GM12878 (cell line): Measurements from ENCODE around the gene NFKBIA. TPM values are rescaled to one million over a fixed set of nuclear protein-coding genes. Genes with fewer than 3 reads are reported as not detected.

Experiments used
- ATF2 ChIP-seq: IDR thresholded peaks from 2 replicates; pipeline ENCODE4 v1.6.1; 2012; ENCODE audit warnings: low read length, inconsistent platforms
- CBX3 ChIP-seq: fragments of 200-600 bp; sonication (generic); IDR thresholded peaks from 2 replicates; pipeline ENCODE4 v1.6.1; 2016; ENCODE audit warnings: low read depth, borderline replicate concordance
- CEBPZ ChIP-seq: fragments of 150-350 bp; IDR thresholded peaks from 2 replicates; pipeline ENCODE4 v1.6.1; 2016; ENCODE audit warnings: low read depth, low read length
- CUX1 ChIP-seq: IDR thresholded peaks from 2 replicates; pipeline ENCODE4 v1.6.1; 2012; ENCODE audit warnings: improper control_type of control experiment, low read depth, low read length; ENCODE audit not compliant: insufficient replicate concordance
- ETV6 ChIP-seq, 2 experiments: fragments of 450-650 bp in 1 of 2; IDR thresholded peaks in 1 of 2; conservative IDR thresholded peaks in 1 of 2; 2 replicates each; pipeline ENCODE4 v1.6.1; 2014; ENCODE audit warnings: antibody characterized with exemption in 1 of 2, borderline replicate concordance in 1 of 2, low read depth in 1 of 2, mild to moderate bottlenecking in 1 of 2, moderate library complexity in 1 of 2
- HDAC6 ChIP-seq: fragments of 200-600 bp; sonication (generic); IDR thresholded peaks from one replicate; pipeline ENCODE4 v1.8.0; 2017; ENCODE audit warnings: antibody characterized with exemption; ENCODE audit not compliant: unreplicated experiment
- HDGF ChIP-seq: fragments of 450-650 bp; IDR thresholded peaks from 2 replicates; pipeline ENCODE4 v1.6.1; 2016; ENCODE audit warnings: antibody characterized with exemption
- MYB ChIP-seq: fragments of 150-350 bp; IDR thresholded peaks from 2 replicates; pipeline ENCODE4 v1.6.1; 2014; ENCODE audit warnings: mild to moderate bottlenecking, low read depth, low read length, borderline replicate concordance
- NFIC ChIP-seq: IDR thresholded peaks from 2 replicates; pipeline ENCODE4 v1.6.1; 2012; ENCODE audit warnings: low read depth, mild to moderate bottlenecking, inconsistent platforms, low read length, moderate library complexity
- POLR2A ChIP-seq: IDR thresholded peaks from 2 replicates; pipeline ENCODE4 v1.6.1; 2011; ENCODE audit warnings: low read depth, mild to moderate bottlenecking, low read length
- RB1 ChIP-seq: fragments of 450-650 bp; formaldehyde crosslinking; IDR thresholded peaks from 2 replicates; pipeline ENCODE4 v1.6.1; 2017; ENCODE audit warnings: mild to moderate bottlenecking, borderline replicate concordance
- RBBP5 ChIP-seq: fragments of 200-600 bp; sonication (generic); conservative IDR thresholded peaks from 2 replicates; pipeline ENCODE4 v1.6.1; 2016
- RELB ChIP-seq: fragments of 450-650 bp; IDR thresholded peaks from 2 replicates; pipeline ENCODE4 v1.6.1; 2017; ENCODE audit warnings: low read depth, mild to moderate bottlenecking, moderate library complexity
- SMAD5 ChIP-seq: IDR thresholded peaks from 2 replicates; pipeline ENCODE4 v1.6.1; 2016; ENCODE audit warnings: antibody characterized with exemption, low read depth
- SMC3 ChIP-seq: IDR thresholded peaks from 2 replicates; pipeline ENCODE4 v1.6.1; 2011; ENCODE audit warnings: low read length, improper control_type of control experiment, borderline replicate concordance
- polyA plus RNA-seq, 11 experiments: library from polyadenylated mRNA; depleted of rRNA in 4 of 11; unstranded in 6 of 11; stranded (reverse) in 5 of 11; fragments of >200 nt; fragmentation: Nextera tagmentation in 4 of 11; fragmentation: Illumina TruSeq in 1 of 11; extraction: Ambion mirVana in 4 of 11; extraction: Trizol in 1 of 11; gene quantifications; 1 replicate in 1 of 11; 2 replicates in 10 of 11; pipeline versions ENCODE4 v1.2.1 to v1.2.3, GENCODE V29; 2011 to 2016; ENCODE audit warnings: inconsistent platforms in 2 of 11, missing spikeins in 2 of 11, low read depth in 1 of 11
- total RNA-seq, 4 experiments: library from RNA; depleted of rRNA in 3 of 4; stranded (reverse); fragments of >200 nt in 3 of 4; fragmentation: Illumina TruSeq in 1 of 4; extraction: Trizol in 1 of 4; gene quantifications; 2 replicates each; pipeline versions ENCODE4 v1.2.1 to v1.2.3, GENCODE V29; 2013 to 2021
- TF ChIP-seq, protein P1 (sequence below): IDR thresholded peaks from 2 replicates; pipeline ENCODE4 v1.6.1; 2012; ENCODE audit warnings: low read depth, low read length, improper control_type of control experiment

Gene NFKBIA
- total and polyA plus RNA-seq, 10 of the 15 experiments (the other 5 are each of a cell fraction or from before 2014, with no cell fraction given): 123 to 419 (median 267) TPM

- TF ChIP-seq CUX1 (no peak), ETV6 (conservative IDR thresholded peaks at IDR 0.05 in 1 of 2, IDR thresholded peaks at IDR 0.05 in 1 of 2; ENCODE audit: borderline replicate concordance in 1 of 2, low read depth in 1 of 2) (no peak; a peak in 1 of 4 replicates), CEBPZ (no peak), RB1 (peak; percentile 94), ATF2 (peak; percentile 91), NFIC (peak; percentile 92), SMC3 (no peak), POLR2A (peak; percentile 95), HDGF (no peak), MYB (no peak), HDAC6 (peak; percentile 95), RELB (peak; percentile 98), SMAD5 (peak; percentile 98), CBX3 (no peak), RBBP5 (no peak)
- TF ChIP-seq, protein P1, sequence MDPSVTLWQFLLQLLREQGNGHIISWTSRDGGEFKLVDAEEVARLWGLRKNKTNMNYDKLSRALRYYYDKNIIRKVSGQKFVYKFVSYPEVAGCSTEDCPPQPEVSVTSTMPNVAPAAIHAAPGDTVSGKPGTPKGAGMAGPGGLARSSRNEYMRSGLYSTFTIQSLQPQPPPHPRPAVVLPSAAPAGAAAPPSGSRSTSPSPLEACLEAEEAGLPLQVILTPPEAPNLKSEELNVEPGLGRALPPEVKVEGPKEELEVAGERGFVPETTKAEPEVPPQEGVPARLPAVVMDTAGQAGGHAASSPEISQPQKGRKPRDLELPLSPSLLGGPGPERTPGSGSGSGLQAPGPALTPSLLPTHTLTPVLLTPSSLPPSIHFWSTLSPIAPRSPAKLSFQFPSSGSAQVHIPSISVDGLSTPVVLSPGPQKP: no peak
These were observed at the start of gene NFKBIA (continued) for GRCh38 chr14:35404449-35405303.
